IMR-90 (cell line): Measurements from ENCODE around the gene MAML3.

Source experiments
- BHLHE40 ChIP-seq: fragments of 150-350 bp; IDR thresholded peaks from 2 replicates; pipeline ENCODE4 v1.6.1; 2016; ENCODE audit warnings: mild to moderate bottlenecking, low read depth, low read length
- POLR2A ChIP-seq: IDR thresholded peaks from 2 replicates; pipeline ENCODE4 v1.6.1; 2012; ENCODE audit warnings: mild to moderate bottlenecking, low read depth, low read length
- RCOR1 ChIP-seq: IDR thresholded peaks from 2 replicates; pipeline ENCODE4 v1.6.1; 2012; ENCODE audit warnings: mild to moderate bottlenecking, low read length, improper control_type of control experiment; ENCODE audit not compliant: insufficient replicate concordance
- RFX5 ChIP-seq: IDR thresholded peaks from 2 replicates; pipeline ENCODE4 v1.8.0; 2012; ENCODE audit warnings: low read depth, mild to moderate bottlenecking, low read length, moderate library complexity
- TF ChIP-seq, protein P1 (sequence below): conservative IDR thresholded peaks from 2 replicates; pipeline ENCODE4 v1.5.1; 2012; ENCODE audit warnings: mild to moderate bottlenecking, low read depth, low read length, improper control_type of control experiment

DNA sequence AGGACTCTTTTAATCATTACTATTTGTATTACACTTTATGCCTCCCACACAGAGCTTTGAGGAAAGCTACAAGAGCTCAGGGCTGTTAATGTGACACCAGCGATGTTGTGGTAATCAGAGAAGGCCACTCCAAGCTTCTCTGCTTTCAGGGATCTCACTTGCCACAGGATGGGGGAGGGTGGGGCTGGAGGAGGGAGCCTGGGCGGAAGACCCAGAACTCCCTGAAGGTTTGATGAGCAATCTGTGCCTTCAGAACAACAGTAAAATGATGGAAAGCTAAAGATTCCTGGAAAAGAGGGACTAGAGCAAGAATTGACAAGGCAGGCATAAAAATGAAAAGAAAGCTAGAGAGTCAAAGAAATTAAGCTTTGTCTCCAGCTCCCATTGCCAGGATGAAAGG, 75.6 kb downstream of the MAML3 start:
- TF ChIP-seq, protein P1, sequence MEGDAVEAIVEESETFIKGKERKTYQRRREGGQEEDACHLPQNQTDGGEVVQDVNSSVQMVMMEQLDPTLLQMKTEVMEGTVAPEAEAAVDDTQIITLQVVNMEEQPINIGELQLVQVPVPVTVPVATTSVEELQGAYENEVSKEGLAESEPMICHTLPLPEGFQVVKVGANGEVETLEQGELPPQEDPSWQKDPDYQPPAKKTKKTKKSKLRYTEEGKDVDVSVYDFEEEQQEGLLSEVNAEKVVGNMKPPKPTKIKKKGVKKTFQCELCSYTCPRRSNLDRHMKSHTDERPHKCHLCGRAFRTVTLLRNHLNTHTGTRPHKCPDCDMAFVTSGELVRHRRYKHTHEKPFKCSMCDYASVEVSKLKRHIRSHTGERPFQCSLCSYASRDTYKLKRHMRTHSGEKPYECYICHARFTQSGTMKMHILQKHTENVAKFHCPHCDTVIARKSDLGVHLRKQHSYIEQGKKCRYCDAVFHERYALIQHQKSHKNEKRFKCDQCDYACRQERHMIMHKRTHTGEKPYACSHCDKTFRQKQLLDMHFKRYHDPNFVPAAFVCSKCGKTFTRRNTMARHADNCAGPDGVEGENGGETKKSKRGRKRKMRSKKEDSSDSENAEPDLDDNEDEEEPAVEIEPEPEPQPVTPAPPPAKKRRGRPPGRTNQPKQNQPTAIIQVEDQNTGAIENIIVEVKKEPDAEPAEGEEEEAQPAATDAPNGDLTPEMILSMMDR: no peak
- TF ChIP-seq POLR2A (no peak), RCOR1 (no peak), BHLHE40 (no peak), RFX5 (no peak)
